Right ventricle myocardium inferior (tissue), 1 donor: Measurements from ENCODE around the gene HOXD10. TPM values are rescaled to one million over a fixed set of nuclear protein-coding genes. Genes with fewer than 3 reads are reported as not detected.

Source experiments
- ATAC-seq: fragments of 200-7000 bp; cut with Tn5 transposase; one replicate; pipeline ENCODE4 v1.9.1; 2020; ENCODE audit warnings: mild to moderate bottlenecking, moderate library complexity
- DNase-seq: peaks from one replicate; pipeline ENCODE4 v3.0.0; 2021; ENCODE audit errors: missing footprints
- intact Hi-C: fragments of 100-400 bp; cut with DNase I; formaldehyde crosslinking; loops from one replicate; pipeline ENCODE4 v1.11.0; 2022
- total RNA-seq: library from RNA; stranded (reverse); fragmentation: NEBNext Ultra II Directional; extraction: Animal tissue kit (Norgen Biotek cat#: 25700); gene quantifications from one replicate; pipeline ENCODE4 v1.2.1, GENCODE V29; 2021
- donor health status: DM: no; HTN: yes; CAD: no; lungs with severe emphysema.

The HOXD10 gene
- total RNA-seq, 1 donor from 2014 or later: not detected

GRCh38 chr2:176126929-176127773 is 10.6 kb downstream of the HOXD10 start:
- intact Hi-C loops: loop anchor here (2.0 to 5.0 kb wide), 5 partner anchors 425 to 1022 kb away; no protein-coding TSS in a partner anchor
- ATAC-seq: no peak
- no peak for DNase-seq

- DNase-seq (no peak), ATAC-seq (no peak)
- intact Hi-C loops: loop anchor here (2.0 to 5.0 kb wide), 5 partner anchors 425 to 1021 kb away; no protein-coding TSS in a partner anchor
Measured at GRCh38 chr2:176127774-176128072, 11.1 kb downstream of the HOXD10 start.

- no peak for DNase-seq
- intact Hi-C loops: loop anchor here (5.0 kb wide), 3 partner anchors 424 to 684 kb away; no protein-coding TSS in a partner anchor
- no peak for ATAC-seq
Measured at GRCh38 chr2:176128172-176128981, 11.8 kb downstream of the HOXD10 start.

- intact Hi-C loops: loop anchor here (5.0 kb wide), 3 partner anchors 423 to 683 kb away; no protein-coding TSS in a partner anchor
- ATAC-seq (no peak), DNase-seq (no peak)
Measured at GRCh38 chr2:176128982-176129796, 12.6 kb downstream of the HOXD10 start, which contains the start of gene HOXD8. Gene HOXD8 (plus strand): TSS chr2:176129705. CDS start chr2:176130367, 662 bp downstream.

GRCh38 chr2:176129813-176130146 is 13.2 kb downstream of the HOXD10 start:
- intact Hi-C loops: loop anchor here (5.0 kb wide), 3 partner anchors 423 to 683 kb away; no protein-coding TSS in a partner anchor
- ATAC-seq (no peak), DNase-seq (no peak)

- intact Hi-C loops: no loop called here
- ATAC-seq (no peak), DNase-seq (no peak)
Measured at GRCh38 chr2:176130147-176130956, 13.8 kb downstream of the HOXD10 start.

GRCh38 chr2:176130957-176131847 is 14.6 kb downstream of the HOXD10 start:
- no peak for ATAC-seq
- DNase-seq: no peak
- intact Hi-C loops: no loop called here

GRCh38 chr2:176131848-176132158 is 15.2 kb downstream of the HOXD10 start:
- intact Hi-C loops: no loop called here
- ATAC-seq (no peak), DNase-seq (no peak)

GRCh38 chr2:176132205-176133171 is 15.9 kb downstream of the HOXD10 start:
- ATAC-seq: no peak
- intact Hi-C loops: no loop called here
- DNase-seq: no peak

- no peak for ATAC-seq
- no peak for DNase-seq
- intact Hi-C loops: no loop called here
Measured at GRCh38 chr2:176133389-176133788, 16.8 kb downstream of the HOXD10 start.

- ATAC-seq (no peak), DNase-seq (no peak)
- intact Hi-C loops: no loop called here
Measured at GRCh38 chr2:176134035-176134434, 17.5 kb downstream of the HOXD10 start.

- intact Hi-C loops: no loop called here
Measured at GRCh38 chr2:176135035-176135440, 18.5 kb downstream of the HOXD10 start.

GRCh38 chr2:176136374-176137251 is 20.0 kb downstream of the HOXD10 start:
- DNase-seq: no peak
- ATAC-seq: no peak
- intact Hi-C loops: no loop called here

More at GRCh38 chr2:176135035-176135440, 18.5 kb downstream of the HOXD10 start:
- ATAC-seq (no peak), DNase-seq (no peak)

- intact Hi-C loops: no loop called here
- no peak for DNase-seq
- ATAC-seq: no peak
Measured at GRCh38 chr2:176137252-176137580, 20.6 kb downstream of the HOXD10 start.

- ATAC-seq: no peak
- DNase-seq: no peak
- intact Hi-C loops: no loop called here
Measured at GRCh38 chr2:176137906-176138305, 21.3 kb downstream of the HOXD10 start.
